NCI-H2227 (cell line): ENCODE data around the gene TBC1D32.

Experiments
- DNase-seq: peaks from one replicate; lab custom pipeline; 2025; ENCODE audit not compliant: unreplicated experiment; lab: John Stamatoyannopoulos, UW

Gene TBC1D32

GRCh38 chr6:121040831-121041230 lies 293.4 kb downstream of the TBC1D32 start:
- DNase-seq: no peak

- DNase-seq: no peak
These were observed 301.2 kb downstream of the TBC1D32 start for GRCh38 chr6:121033091-121033490.

- no peak for DNase-seq
These were observed 301.8 kb downstream of the TBC1D32 start for GRCh38 chr6:121032268-121033006.
